ENCODE data around the gene CTBP2. TPM values are rescaled to one million over a fixed set of nuclear protein-coding genes. Genes with fewer than 3 reads are reported as not detected.

Gene CTBP2
- total and polyA plus RNA-seq, 2 of the 13 experiments (the other 11 are each of a cell fraction or from before 2014, with no cell fraction given): 0.08 TPM; not detected in 1

DNA sequence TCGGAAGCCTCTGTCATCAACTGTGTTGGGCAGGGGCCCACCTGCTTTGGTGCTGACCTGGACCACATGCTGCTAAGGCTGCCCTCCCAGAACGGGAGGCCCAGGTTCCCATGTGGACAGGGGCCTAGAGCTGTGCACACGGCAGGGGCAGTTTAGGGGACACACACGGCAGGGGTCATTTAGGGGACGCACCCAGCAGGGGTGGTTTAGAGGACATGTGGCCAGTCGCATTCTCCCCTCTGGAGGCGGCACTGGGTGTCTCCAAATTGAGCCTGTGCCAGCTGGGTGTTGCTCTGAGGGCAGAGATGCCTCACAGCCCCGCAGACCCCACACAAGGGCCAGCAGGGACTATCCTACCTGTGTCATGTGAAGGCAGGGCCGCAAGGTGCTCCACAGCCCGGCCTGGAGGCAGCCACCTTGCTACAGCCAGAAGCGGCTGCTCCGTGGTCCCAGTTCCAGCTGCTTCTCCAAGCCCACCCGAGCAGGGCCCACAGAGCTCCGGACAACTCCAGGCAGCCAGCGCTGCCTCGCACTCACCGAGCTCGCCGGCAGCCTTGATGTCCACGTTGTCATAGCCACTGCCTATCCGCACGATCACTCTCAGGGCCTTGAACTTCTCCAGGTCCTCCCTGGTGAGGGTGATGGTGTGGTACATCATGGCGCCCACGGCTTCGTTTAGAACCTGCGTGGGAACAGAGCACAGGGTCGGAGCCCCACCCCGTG is 157.8 kb downstream of the CTBP2 start:
- in situ Hi-C loops (cut with HindIII; ENCODE audit: extremely low pct_ligation_motif_present, low pct_unique_long_range_greater_than_20kb): no loop called here
- ATAC-seq: no peak
- no peak overlapping the region for H3K4me2 ChIP-seq (ENCODE audit: low read depth, low read length)
- ChIA-PET POLR2A (no interaction called here), CTCF (ENCODE audit: low intra/inter-chr PET ratio, low total read pairs) (no interaction called here)
- no peaks in the 10 kb centered on the region for H3K79me2 ChIP-seq (ENCODE audit: insufficient read depth, low read length)
- no peaks in the 10 kb centered on the region for H4K20me1 ChIP-seq (ENCODE audit: insufficient read depth, low read length)
- H3K9ac ChIP-seq (ENCODE audit: insufficient read depth, low read depth, low read length): no peak overlapping the region
- H3K27me3 ChIP-seq (ENCODE audit: control insufficient read depth in 1 of 2, insufficient read depth in 2 of 2, low read length in 2 of 2): peaks cover 22 to 83% of the 10 kb centered on the region in 2 experiments
- no peaks in the 10 kb centered on the region for H3K9me3 ChIP-seq (ENCODE audit: low read length)
- no peak for FAIRE-seq
- intact Hi-C loops (cut with micrococcal nuclease; ENCODE audit: unreplicated experiment): loop anchor here (5.0 kb wide), 1 partner anchor 60 kb away; no protein-coding TSS in a partner anchor
- no peaks in the 10 kb centered on the region for H3K36me3 ChIP-seq (replicated peaks in 1 of 2; ENCODE audit: control insufficient read depth in 1 of 2, insufficient read depth in 2 of 2, low read length in 2 of 2)
- WGBS (ENCODE audit: low lambda C conversion rate): 76% methylated on average over 10 of the region's 28 CpGs
- no TSS peak for BruUV-seq (replicated peaks)
- no peak overlapping the region for H2AFZ ChIP-seq (ENCODE audit: low read length)
- peaks cover 18% of the 10 kb centered on the region for H3K4me1 ChIP-seq (ENCODE audit: insufficient read depth, low read length)
- H3K27ac ChIP-seq (ENCODE audit: extremely low read length, insufficient read depth, low read length): no peak overlapping the region
- DNase-seq (ENCODE audit: low spot score): no peak
- no peak overlapping the region for H3K4me3 ChIP-seq (replicated peaks in 1 of 3; ENCODE audit: insufficient read depth in 1 of 3, low read depth in 2 of 3, low read length in 3 of 3)
- no peak for TF ChIP-seq RNF2 (conservative IDR thresholded peaks at IDR 0.05; ENCODE audit: low read depth)
- TF ChIP-seq ZMYM4 (CRISPR knock-in tag; IDR thresholded peaks at IDR 0.05): no peak
- no peak for TF ChIP-seq CBX2 (IDR thresholded peaks at IDR 0.05; ENCODE audit: low read depth, low read length)
- no peak for TF ChIP-seq CBX2 (CRISPR knock-in tag; IDR thresholded peaks at IDR 0.05; ENCODE audit: low read depth)
- TF ChIP-seq, protein P1, sequence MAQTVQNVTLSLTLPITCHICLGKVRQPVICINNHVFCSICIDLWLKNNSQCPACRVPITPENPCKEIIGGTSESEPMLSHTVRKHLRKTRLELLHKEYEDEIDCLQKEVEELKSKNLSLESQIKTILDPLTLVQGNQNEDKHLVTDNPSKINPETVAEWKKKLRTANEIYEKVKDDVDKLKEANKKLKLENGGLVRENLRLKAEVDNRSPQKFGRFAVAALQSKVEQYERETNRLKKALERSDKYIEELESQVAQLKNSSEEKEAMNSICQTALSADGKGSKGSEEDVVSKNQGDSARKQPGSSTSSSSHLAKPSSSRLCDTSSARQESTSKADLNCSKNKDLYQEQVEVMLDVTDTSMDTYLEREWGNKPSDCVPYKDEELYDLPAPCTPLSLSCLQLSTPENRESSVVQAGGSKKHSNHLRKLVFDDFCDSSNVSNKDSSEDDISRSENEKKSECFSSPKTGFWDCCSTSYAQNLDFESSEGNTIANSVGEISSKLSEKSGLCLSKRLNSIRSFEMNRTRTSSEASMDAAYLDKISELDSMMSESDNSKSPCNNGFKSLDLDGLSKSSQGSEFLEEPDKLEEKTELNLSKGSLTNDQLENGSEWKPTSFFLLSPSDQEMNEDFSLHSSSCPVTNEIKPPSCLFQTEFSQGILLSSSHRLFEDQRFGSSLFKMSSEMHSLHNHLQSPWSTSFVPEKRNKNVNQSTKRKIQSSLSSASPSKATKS (CRISPR knock-in tag; IDR thresholded peaks at IDR 0.05): no peak
- no peak for TF ChIP-seq ZNF274 (CRISPR knock-in tag; IDR thresholded peaks at IDR 0.05)
- TF ChIP-seq PHF5A (CRISPR knock-in tag; IDR thresholded peaks at IDR 0.05; ENCODE audit: low read depth, unreplicated experiment): no peak
- no peak for TF ChIP-seq ZNF260 (CRISPR knock-in tag; IDR thresholded peaks at IDR 0.05; ENCODE audit: borderline replicate concordance, low read depth)
- TF ChIP-seq, protein P2, sequence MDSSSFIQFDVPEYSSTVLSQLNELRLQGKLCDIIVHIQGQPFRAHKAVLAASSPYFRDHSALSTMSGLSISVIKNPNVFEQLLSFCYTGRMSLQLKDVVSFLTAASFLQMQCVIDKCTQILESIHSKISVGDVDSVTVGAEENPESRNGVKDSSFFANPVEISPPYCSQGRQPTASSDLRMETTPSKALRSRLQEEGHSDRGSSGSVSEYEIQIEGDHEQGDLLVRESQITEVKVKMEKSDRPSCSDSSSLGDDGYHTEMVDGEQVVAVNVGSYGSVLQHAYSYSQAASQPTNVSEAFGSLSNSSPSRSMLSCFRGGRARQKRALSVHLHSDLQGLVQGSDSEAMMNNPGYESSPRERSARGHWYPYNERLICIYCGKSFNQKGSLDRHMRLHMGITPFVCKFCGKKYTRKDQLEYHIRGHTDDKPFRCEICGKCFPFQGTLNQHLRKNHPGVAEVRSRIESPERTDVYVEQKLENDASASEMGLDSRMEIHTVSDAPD (CRISPR knock-in tag; IDR thresholded peaks at IDR 0.05): no peak
- TF ChIP-seq, protein P3, sequence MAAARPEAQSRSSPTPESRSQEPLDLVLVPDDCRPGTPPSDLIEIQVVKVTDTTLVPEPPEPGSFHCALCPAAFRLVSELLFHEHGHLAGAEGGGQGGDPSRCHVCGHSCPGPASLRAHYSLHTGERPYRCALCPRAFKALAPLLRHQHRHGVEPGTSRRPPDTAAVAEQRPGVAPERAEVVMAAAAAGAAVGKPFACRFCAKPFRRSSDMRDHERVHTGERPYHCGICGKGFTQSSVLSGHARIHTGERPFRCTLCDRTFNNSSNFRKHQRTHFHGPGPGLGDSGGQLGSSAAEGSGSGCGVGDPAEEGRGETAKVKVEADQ (CRISPR knock-in tag; IDR thresholded peaks at IDR 0.05; ENCODE audit: borderline replicate concordance): no peak
- TF ChIP-seq, protein P4, sequence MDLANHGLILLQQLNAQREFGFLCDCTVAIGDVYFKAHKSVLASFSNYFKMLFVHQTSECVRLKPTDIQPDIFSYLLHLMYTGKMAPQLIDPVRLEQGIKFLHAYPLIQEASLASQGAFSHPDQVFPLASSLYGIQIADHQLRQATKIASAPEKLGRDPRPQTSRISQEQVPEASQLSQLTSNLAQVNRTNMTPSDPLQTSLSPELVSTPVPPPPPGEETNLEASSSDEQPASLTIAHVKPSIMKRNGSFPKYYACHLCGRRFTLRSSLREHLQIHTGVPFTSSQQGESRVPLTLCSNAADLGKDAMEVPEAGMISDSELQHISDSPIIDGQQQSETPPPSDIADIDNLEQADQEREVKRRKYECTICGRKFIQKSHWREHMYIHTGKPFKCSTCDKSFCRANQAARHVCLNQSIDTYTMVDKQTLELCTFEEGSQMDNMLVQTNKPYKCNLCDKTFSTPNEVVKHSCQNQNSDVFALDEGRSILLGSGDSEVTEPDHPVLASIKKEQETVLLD (CRISPR knock-in tag; IDR thresholded peaks at IDR 0.05; ENCODE audit: low read depth): no peak
- TF ChIP-seq ZNF101 (CRISPR knock-in tag; IDR thresholded peaks at IDR 0.05; ENCODE audit: borderline replicate concordance, low read depth): no peak
- TF ChIP-seq KLF6 (CRISPR knock-in tag; IDR thresholded peaks at IDR 0.05): no peak
- TF ChIP-seq, protein P5, sequence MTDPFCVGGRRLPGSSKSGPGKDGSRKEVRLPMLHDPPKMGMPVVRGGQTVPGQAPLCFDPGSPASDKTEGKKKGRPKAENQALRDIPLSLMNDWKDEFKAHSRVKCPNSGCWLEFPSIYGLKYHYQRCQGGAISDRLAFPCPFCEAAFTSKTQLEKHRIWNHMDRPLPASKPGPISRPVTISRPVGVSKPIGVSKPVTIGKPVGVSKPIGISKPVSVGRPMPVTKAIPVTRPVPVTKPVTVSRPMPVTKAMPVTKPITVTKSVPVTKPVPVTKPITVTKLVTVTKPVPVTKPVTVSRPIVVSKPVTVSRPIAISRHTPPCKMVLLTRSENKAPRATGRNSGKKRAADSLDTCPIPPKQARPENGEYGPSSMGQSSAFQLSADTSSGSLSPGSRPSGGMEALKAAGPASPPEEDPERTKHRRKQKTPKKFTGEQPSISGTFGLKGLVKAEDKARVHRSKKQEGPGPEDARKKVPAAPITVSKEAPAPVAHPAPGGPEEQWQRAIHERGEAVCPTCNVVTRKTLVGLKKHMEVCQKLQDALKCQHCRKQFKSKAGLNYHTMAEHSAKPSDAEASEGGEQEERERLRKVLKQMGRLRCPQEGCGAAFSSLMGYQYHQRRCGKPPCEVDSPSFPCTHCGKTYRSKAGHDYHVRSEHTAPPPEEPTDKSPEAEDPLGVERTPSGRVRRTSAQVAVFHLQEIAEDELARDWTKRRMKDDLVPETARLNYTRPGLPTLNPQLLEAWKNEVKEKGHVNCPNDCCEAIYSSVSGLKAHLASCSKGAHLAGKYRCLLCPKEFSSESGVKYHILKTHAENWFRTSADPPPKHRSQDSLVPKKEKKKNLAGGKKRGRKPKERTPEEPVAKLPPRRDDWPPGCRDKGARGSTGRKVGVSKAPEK (CRISPR knock-in tag; IDR thresholded peaks at IDR 0.05; ENCODE audit: borderline replicate concordance): no peak

Data from HepG2 (cell line).